GM12872 (cell line): ENCODE measurements around the gene SH3BP5L.

Source experiments
- TF ChIP-seq, protein P1 (sequence below): IDR thresholded peaks from 3 replicates; pipeline ENCODE4 v1.5.1; 2011; ENCODE audit warnings: low read depth, mild to moderate bottlenecking, low read length, moderate library complexity; ENCODE audit not compliant: insufficient read depth

SH3BP5L gene

GRCh38 chr1:248855580-248855979 is 29.9 kb upstream of the SH3BP5L start:
- TF ChIP-seq, protein P1, sequence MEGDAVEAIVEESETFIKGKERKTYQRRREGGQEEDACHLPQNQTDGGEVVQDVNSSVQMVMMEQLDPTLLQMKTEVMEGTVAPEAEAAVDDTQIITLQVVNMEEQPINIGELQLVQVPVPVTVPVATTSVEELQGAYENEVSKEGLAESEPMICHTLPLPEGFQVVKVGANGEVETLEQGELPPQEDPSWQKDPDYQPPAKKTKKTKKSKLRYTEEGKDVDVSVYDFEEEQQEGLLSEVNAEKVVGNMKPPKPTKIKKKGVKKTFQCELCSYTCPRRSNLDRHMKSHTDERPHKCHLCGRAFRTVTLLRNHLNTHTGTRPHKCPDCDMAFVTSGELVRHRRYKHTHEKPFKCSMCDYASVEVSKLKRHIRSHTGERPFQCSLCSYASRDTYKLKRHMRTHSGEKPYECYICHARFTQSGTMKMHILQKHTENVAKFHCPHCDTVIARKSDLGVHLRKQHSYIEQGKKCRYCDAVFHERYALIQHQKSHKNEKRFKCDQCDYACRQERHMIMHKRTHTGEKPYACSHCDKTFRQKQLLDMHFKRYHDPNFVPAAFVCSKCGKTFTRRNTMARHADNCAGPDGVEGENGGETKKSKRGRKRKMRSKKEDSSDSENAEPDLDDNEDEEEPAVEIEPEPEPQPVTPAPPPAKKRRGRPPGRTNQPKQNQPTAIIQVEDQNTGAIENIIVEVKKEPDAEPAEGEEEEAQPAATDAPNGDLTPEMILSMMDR: no peak

GRCh38 chr1:248853663-248854375 is 28.1 kb upstream of the SH3BP5L start:
- TF ChIP-seq, protein P1: no peak

- TF ChIP-seq, protein P1: no peak
Observed at GRCh38 chr1:248852481-248853405, 27.0 kb upstream of the SH3BP5L start.

DNA sequence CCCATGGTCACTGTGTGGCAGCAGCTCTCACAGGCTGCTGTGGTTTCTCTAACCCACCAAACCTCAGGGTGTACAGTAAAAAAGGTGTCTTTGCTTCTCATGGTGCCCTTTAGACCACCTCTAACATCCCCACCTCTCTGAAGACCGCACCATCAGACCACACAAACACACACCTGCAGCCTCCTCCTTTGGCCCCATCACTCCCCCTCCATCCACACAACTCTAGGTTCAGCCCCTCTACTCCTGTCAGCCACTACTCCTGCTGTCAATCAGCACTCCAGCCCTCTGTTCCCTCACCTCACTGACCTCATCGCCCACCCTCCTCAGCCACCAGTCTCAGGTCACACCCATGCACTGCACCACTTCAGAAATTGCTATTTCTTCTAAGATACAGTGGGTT is 25.7 kb upstream of the SH3BP5L start:
- TF ChIP-seq, protein P1: no peak

DNA sequence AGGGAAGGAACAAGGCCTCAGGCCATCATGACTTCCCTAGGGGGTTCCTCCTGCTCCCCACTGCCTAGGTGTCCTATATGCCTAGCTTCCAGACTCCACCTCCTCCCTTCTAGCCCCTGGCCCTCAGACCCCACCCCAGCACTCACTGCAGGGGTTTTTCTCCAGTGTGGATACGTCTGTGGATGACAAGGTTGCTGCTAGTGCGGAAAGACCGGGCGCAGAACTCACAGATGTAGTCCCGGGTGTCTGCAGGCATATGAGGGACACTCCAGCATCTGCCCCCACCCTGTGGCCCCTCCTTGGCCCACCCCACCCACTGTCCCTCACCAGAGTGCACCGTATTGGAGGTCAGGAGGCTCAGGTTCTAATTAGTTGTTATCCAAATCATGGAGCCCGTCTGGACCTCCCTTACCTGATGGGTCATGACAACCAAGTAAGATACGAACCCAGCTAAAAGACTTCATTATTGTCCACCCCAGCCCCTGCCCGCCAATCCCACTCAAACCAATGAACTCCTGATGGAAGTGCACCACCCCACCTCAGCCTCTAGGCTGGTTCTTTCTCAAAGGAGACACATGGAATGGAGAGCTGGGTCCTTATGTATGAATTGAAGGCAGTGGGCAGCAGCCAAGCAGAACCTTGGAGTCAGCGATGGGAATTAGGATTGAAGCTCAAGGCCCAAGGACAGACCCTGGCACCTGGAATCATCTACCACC is 25.0 kb upstream of the SH3BP5L start:
- TF ChIP-seq, protein P1: no peak

GRCh38 chr1:248850124-248850523 is 24.4 kb upstream of the SH3BP5L start:
- TF ChIP-seq, protein P1: no peak

GRCh38 chr1:248849637-248850036 is 23.9 kb upstream of the SH3BP5L start:
- TF ChIP-seq, protein P1: no peak
